Stimulated activated CD4-positive, alpha-beta T cell treated with anti-CD3 and anti-CD28 coated beads, TNF-alpha, amount 100 ng/mL, for 1 hour (primary cell): ENCODE measurements around the gene ECEL1.
"Not testable (repeated sequence)": the region's sequence is repeated elsewhere in the genome, so short reads cannot be mapped to it uniquely, and the experiment has no call there.

Source experiments
- DNase-seq, 3 donors: peaks; one replicate each; pipeline ENCODE4 v3.0.0-alpha.2; 2020; ENCODE audit warnings: low read depth in 3 of 3, low spot score in 1 of 3

The ECEL1 gene

GRCh38 chr2:232443669-232444408, 43.8 kb downstream of the ECEL1 start:
- DNase-seq, result not testable (repeated sequence)

- DNase-seq, result not testable (repeated sequence)
Observed at GRCh38 chr2:232443047-232443446, 44.6 kb downstream of the ECEL1 start.

- DNase-seq, result not testable (repeated sequence)
Observed at GRCh38 chr2:232442431-232442830, 45.2 kb downstream of the ECEL1 start.

- not testable (repeated sequence) for DNase-seq
Observed at GRCh38 chr2:232441922-232442321, 45.7 kb downstream of the ECEL1 start.

- DNase-seq, result no peak
Observed at GRCh38 chr2:232441147-232441651, 46.4 kb downstream of the ECEL1 start.

GRCh38 chr2:232440220-232441018, 47.2 kb downstream of the ECEL1 start:
- DNase-seq, result peak; percentile 62 to 89 (median 75)

GRCh38 chr2:232439758-232440135, 47.9 kb downstream of the ECEL1 start:
- DNase-seq, result no peak

- peak in 2 of 3 donors; percentile 10 to 29 for DNase-seq
Observed at GRCh38 chr2:232438951-232439757, 48.5 kb downstream of the ECEL1 start.

- no peak for DNase-seq
Observed at GRCh38 chr2:232438091-232438490, 49.5 kb downstream of the ECEL1 start.

GRCh38 chr2:232437195-232437571, 50.5 kb downstream of the ECEL1 start:
- DNase-seq, result no peak

GRCh38 chr2:232436381-232437194, 51.0 kb downstream of the ECEL1 start:
- DNase-seq, result no peak

- no peak for DNase-seq
Observed at GRCh38 chr2:232435805-232436204, 51.8 kb downstream of the ECEL1 start.

GRCh38 chr2:232435375-232435648, 52.3 kb downstream of the ECEL1 start:
- no peak for DNase-seq

- no peak for DNase-seq
Observed at GRCh38 chr2:232434563-232435374, 52.9 kb downstream of the ECEL1 start.

GRCh38 chr2:232434091-232434490, 53.5 kb downstream of the ECEL1 start:
- no peak for DNase-seq

GRCh38 chr2:232433622-232434021, 54.0 kb downstream of the ECEL1 start:
- DNase-seq, result not testable (repeated sequence)

GRCh38 chr2:232432598-232433184, 54.9 kb downstream of the ECEL1 start:
- DNase-seq, result no peak

- no peak for DNase-seq
Observed at GRCh38 chr2:232431705-232432590, 55.7 kb downstream of the ECEL1 start.
